ENCODE results near the gene OR11H6. TPM values are rescaled to one million over a fixed set of nuclear protein-coding genes. Genes with fewer than 3 reads are reported as not detected.

OR11H6 gene
- total RNA-seq = not detected in 2 replicates

GRCh38 chr14:20223410-20223809 lies at the start of gene OR11H6:
Gene OR11H6, plus strand, starts transcription at chr14:20223710. Its CDS starts 0 bp downstream, at chr14:20223710.

GRCh38 chr14:20190596-20190995 lies 32.9 kb upstream of the OR11H6 start, which contains the start of gene OR11G2:
Gene OR11G2, plus strand, starts transcription at chr14:20190896. Its CDS starts 6,542 bp downstream, at chr14:20197438.

GRCh38 chr14:20228681-20229080 lies 5.2 kb downstream of the OR11H6 start, which contains the start of gene OR11H7:
Gene OR11H7, plus strand, starts transcription at chr14:20228981.

Other genes with a start within 250 kb of the OR11H6 start
- not detected in 2 replicates for gene OR4K15, start 248.1 kb upstream of the OR11H6 start, total RNA-seq
- not detected in 2 replicates for gene OR4Q2, start 221.5 kb upstream of the OR11H6 start, total RNA-seq
- gene OR4K14, start 204.4 kb upstream of the OR11H6 start, total RNA-seq = not detected in 2 replicates
- not detected in 2 replicates for gene OR4K13, start 187.7 kb upstream of the OR11H6 start, total RNA-seq
- not detected in 2 replicates for gene OR4L1, start 163.7 kb upstream of the OR11H6 start, total RNA-seq
- gene OR4K17, start 113.0 kb upstream of the OR11H6 start, total RNA-seq = not detected in 2 replicates
- not detected in 2 replicates for gene OR4N5, start 84.9 kb upstream of the OR11H6 start, total RNA-seq
- gene OR11G2, start 32.8 kb upstream of the OR11H6 start, total RNA-seq = not detected in 2 replicates
- gene OR11H7, start 5.3 kb downstream of the OR11H6 start, total RNA-seq = not detected in 2 replicates
- not detected in 2 replicates for gene OR11H4, start 15.6 kb downstream of the OR11H6 start, total RNA-seq
- 25.2 and 26.2 TPM in 2 replicates for gene TTC5, start 82.2 kb downstream of the OR11H6 start, total RNA-seq
- gene CCNB1IP1, start 109.6 kb downstream of the OR11H6 start, total RNA-seq = 51.2 and 60.2 TPM in 2 replicates
- 11.5 and 22.1 TPM in 2 replicates for gene PARP2, start 119.9 kb downstream of the OR11H6 start, total RNA-seq
- gene TEP1, start 189.8 kb downstream of the OR11H6 start, total RNA-seq = 15.1 and 27.4 TPM in 2 replicates
- gene KLHL33, start 212.5 kb downstream of the OR11H6 start, total RNA-seq = 0.11 and 0.12 TPM in 2 replicates
- 46.5 and 51.5 TPM in 2 replicates for gene OSGEP, start 231.1 kb downstream of the OR11H6 start, total RNA-seq
- 79.0 and 82.6 TPM in 2 replicates for gene APEX1, start 231.5 kb downstream of the OR11H6 start, total RNA-seq
- gene PIP4P1, start 237.7 kb downstream of the OR11H6 start, total RNA-seq = 28.1 and 39.4 TPM in 2 replicates
- 39.4 and 48.6 TPM in 2 replicates for gene PNP, start 245.7 kb downstream of the OR11H6 start, total RNA-seq